ENCODE results near the gene ME3. TPM values are rescaled to one million over a fixed set of nuclear protein-coding genes. Genes with fewer than 3 reads are reported as not detected.

Gene ME3
- polyA plus RNA-seq, 4 donors = 5.1 to 21.4 (median 7.3) TPM

DNA sequence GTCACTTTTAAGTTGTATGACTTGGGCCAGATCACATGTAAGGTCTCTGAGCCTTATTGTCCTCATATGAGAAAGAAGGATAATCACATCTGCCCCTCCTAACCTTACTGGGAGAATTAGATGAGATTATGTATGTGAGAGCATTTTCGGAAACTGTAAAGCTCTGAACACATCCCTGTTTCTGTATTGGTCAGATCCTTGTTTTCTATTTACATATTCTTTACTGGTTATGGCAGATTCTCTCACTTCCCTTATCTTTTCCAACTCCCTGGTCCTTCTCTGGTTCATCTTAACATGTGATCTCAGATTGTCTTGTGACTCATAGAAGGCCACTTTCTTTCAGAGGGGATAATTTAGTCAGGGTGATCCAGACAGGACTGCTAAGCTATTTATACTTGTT lies 255.9 kb downstream of the ME3 start:
- DNase-seq = peak in 1 of 2 donors; percentile 16
- Histone ChIP-seq H3K27me3 (ENCODE audit: control insufficient read depth in 3 of 3, insufficient read depth in 3 of 3, low read length in 3 of 3) (no peaks in the 10 kb centered on the region), H3K4me3 (ENCODE audit: low read depth in 1 of 3, low read length in 3 of 3) (no peak overlapping the region), H3K27ac (ENCODE audit: low read depth in 1 of 3, low read length in 2 of 3) (no peak overlapping the region), H3K36me3 (ENCODE audit: control insufficient read depth in 3 of 3, insufficient read depth in 2 of 3, low read depth in 1 of 3, low read length in 3 of 3) (peaks cover 0 to 3% (median 0%) of the 10 kb centered on the region in 3 donors), H3K4me1 (ENCODE audit: control insufficient read depth in 3 of 3, insufficient read depth in 2 of 3, low read depth in 1 of 3, low read length in 2 of 3) (no peaks in the 10 kb centered on the region), H3K9me3 (ENCODE audit: control insufficient read depth in 2 of 2, insufficient read depth in 1 of 2, low read depth in 1 of 2, low read length in 1 of 2) (no peaks in the 10 kb centered on the region)
- 91 to 93% (median 92%) methylated on average over 1 of the region's 1 CpG for WGBS, 3 donors
- no peak for FAIRE-seq

DNA sequence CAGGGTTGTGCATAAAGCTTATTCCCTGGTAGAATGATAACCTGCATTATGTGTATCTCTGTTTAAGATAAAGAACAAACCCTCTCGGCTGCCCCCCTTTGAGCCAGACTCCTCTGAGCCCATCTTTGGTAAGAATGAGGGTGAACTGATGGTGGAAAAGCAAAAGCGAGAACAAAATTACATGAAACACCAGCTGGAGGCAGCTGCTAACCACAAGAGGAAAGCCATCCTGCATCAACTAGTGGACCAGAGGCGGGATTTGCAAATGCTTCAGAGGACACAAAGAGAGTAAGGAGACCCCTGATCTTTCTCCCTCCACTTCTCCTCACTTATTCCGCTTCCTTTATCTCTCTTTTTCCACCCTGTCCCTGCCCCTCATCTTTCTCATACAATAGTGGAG lies 257.4 kb downstream of the ME3 start:
- no peak overlapping the region for H3K27ac ChIP-seq (ENCODE audit: low read depth in 1 of 3, low read length in 2 of 3)
- H3K36me3 ChIP-seq (ENCODE audit: control insufficient read depth in 3 of 3, insufficient read depth in 2 of 3, low read depth in 1 of 3, low read length in 3 of 3) = peaks cover 0 to 3% (median 0%) of the 10 kb centered on the region in 3 donors
- H3K4me1 ChIP-seq (ENCODE audit: control insufficient read depth in 3 of 3, insufficient read depth in 2 of 3, low read depth in 1 of 3, low read length in 2 of 3) = no peaks in the 10 kb centered on the region
- FAIRE-seq (no peak), DNase-seq (no peak)
- 64 to 83% (median 74%) methylated on average over 4 of the region's 4 CpGs for WGBS, 3 donors
- no peaks in the 10 kb centered on the region for H3K27me3 ChIP-seq (ENCODE audit: control insufficient read depth in 3 of 3, insufficient read depth in 3 of 3, low read length in 3 of 3)
- no peak overlapping the region for H3K4me3 ChIP-seq (ENCODE audit: low read depth in 1 of 3, low read length in 3 of 3)
- H3K9me3 ChIP-seq (ENCODE audit: control insufficient read depth in 2 of 2, insufficient read depth in 1 of 2, low read depth in 1 of 2, low read length in 1 of 2) = no peaks in the 10 kb centered on the region

DNA sequence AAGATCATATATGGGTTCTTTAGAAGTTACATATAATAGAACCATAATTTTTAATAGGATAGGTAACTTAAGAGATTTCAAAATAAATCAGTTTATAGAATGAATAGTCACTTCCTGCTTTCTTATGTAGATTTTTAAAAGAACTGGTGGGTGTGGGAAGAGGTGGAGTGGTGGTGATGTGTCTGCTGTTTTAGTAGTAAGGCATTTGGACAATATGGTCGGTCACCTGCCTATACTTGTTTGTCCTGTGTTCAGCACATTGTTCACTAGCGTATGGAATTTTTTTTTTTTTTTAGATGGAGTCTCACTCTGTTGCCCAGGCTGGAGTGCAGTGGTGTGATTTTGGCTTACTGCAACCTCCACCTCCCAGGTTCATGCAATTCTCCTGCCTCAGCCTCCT lies 258.4 kb downstream of the ME3 start:
- WGBS, 3 donors = 88 to 98% (median 95%) methylated on average over 2 of the region's 2 CpGs
- no peak for DNase-seq
- no peak overlapping the region for H3K4me3 ChIP-seq (ENCODE audit: low read depth in 1 of 3, low read length in 3 of 3)

DNA sequence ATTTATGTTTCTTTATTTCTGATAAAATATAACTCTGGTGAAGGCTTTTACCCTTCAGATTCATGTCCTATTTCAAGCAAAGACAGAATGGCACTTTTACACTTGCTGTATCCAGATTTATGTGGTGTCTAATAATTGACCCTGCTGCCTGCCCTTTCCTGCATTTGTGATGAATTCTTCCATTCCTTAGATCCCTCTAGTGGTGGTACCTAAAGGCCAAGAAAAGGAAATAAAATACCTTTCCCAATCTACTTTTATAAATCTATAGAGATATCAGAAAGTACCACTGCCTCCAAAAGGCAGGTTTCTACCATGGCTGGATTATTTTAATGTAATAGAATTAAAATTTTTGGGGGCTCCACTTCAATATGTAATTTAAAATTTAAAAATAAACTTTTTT lies 263.6 kb downstream of the ME3 start:
- H3K27ac ChIP-seq (ENCODE audit: low read depth in 1 of 3, low read length in 2 of 3) = no peak overlapping the region
- DNase-seq (no peak), FAIRE-seq (no peak)
- no peaks in the 10 kb centered on the region for H3K9me3 ChIP-seq (ENCODE audit: control insufficient read depth in 2 of 2, insufficient read depth in 1 of 2, low read depth in 1 of 2, low read length in 1 of 2)
- no peaks in the 10 kb centered on the region for H3K27me3 ChIP-seq (ENCODE audit: control insufficient read depth in 3 of 3, insufficient read depth in 3 of 3, low read length in 3 of 3)
- no peaks in the 10 kb centered on the region for H3K4me1 ChIP-seq (ENCODE audit: control insufficient read depth in 3 of 3, insufficient read depth in 2 of 3, low read depth in 1 of 3, low read length in 2 of 3)
- no peak overlapping the region for H3K4me3 ChIP-seq (ENCODE audit: low read depth in 1 of 3, low read length in 3 of 3)
- H3K36me3 ChIP-seq (ENCODE audit: control insufficient read depth in 3 of 3, insufficient read depth in 2 of 3, low read depth in 1 of 3, low read length in 3 of 3) = peaks cover 0 to 3% (median 0%) of the 10 kb centered on the region in 3 donors

More for the DNA sequence above, 258.4 kb downstream of the ME3 start:
- no peaks in the 10 kb centered on the region for H3K27me3 ChIP-seq (ENCODE audit: control insufficient read depth in 3 of 3, insufficient read depth in 3 of 3, low read length in 3 of 3)
- peaks cover 0 to 3% (median 0%) of the 10 kb centered on the region in 3 donors for H3K36me3 ChIP-seq (ENCODE audit: control insufficient read depth in 3 of 3, insufficient read depth in 2 of 3, low read depth in 1 of 3, low read length in 3 of 3)
- FAIRE-seq = no peak
- no peak overlapping the region for H3K27ac ChIP-seq (ENCODE audit: low read depth in 1 of 3, low read length in 2 of 3)
- no peaks in the 10 kb centered on the region for H3K4me1 ChIP-seq (ENCODE audit: control insufficient read depth in 3 of 3, insufficient read depth in 2 of 3, low read depth in 1 of 3, low read length in 2 of 3)
- H3K9me3 ChIP-seq (ENCODE audit: control insufficient read depth in 2 of 2, insufficient read depth in 1 of 2, low read depth in 1 of 2, low read length in 1 of 2) = no peaks in the 10 kb centered on the region

DNA sequence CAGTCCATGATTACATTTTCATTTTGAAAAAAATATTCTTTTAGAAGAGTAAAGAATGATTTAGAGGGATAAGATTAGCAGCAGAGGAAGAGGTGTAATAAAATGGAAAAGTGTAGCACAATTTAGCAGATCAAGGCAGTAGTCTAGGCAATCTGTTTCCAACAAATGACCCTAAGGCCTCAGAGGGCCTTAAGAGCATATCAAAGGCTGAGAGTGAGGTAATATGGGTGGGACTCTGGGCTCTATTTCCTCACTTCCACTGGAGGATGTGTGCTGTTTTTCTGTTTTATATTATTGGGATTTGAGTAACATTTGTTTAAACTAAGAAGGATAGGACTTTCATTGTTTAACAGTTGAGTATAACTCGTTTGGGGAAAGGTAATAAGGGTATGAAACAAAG lies 269.0 kb downstream of the ME3 start:
- Histone ChIP-seq H3K4me3 (ENCODE audit: low read depth in 1 of 3, low read length in 3 of 3) (no peak overlapping the region), H3K4me1 (ENCODE audit: control insufficient read depth in 3 of 3, insufficient read depth in 2 of 3, low read depth in 1 of 3, low read length in 2 of 3) (no peaks in the 10 kb centered on the region), H3K27ac (ENCODE audit: low read depth in 1 of 3, low read length in 2 of 3) (no peak overlapping the region), H3K27me3 (ENCODE audit: control insufficient read depth in 3 of 3, insufficient read depth in 3 of 3, low read length in 3 of 3) (no peaks in the 10 kb centered on the region), H3K36me3 (ENCODE audit: control insufficient read depth in 3 of 3, insufficient read depth in 2 of 3, low read depth in 1 of 3, low read length in 3 of 3) (no peaks in the 10 kb centered on the region), H3K9me3 (ENCODE audit: control insufficient read depth in 2 of 2, insufficient read depth in 1 of 2, low read depth in 1 of 2, low read length in 1 of 2) (no peaks in the 10 kb centered on the region)
- WGBS, 3 donors = 53 to 68% (median 56%) methylated on average over 1 of the region's 1 CpG
- FAIRE-seq = no peak
- no peak for DNase-seq

DNA sequence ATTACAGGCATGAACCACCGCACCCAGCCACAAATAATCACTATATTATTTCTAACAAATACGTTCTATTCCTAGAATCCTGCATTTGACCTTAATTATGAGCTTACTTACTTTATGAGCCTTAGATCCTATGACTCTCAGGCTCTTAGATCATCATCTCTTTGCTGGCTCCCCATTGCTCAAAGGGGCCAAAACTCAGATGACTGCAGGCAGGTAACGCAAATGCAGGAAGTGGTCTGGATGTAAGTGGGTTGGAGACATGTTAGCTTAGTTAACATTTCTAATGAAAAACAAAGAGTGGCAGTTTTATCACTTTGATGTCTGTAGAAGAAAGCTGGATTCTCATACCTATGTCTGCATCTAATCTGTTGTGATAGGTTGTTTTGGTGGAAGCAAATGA lies 274.3 kb downstream of the ME3 start:
- Histone ChIP-seq H3K4me3 (ENCODE audit: low read depth in 1 of 3, low read length in 3 of 3) (no peak overlapping the region), H3K36me3 (ENCODE audit: control insufficient read depth in 3 of 3, insufficient read depth in 2 of 3, low read depth in 1 of 3, low read length in 3 of 3) (no peaks in the 10 kb centered on the region), H3K27ac (ENCODE audit: low read depth in 1 of 3, low read length in 2 of 3) (no peak overlapping the region), H3K9me3 (ENCODE audit: control insufficient read depth in 2 of 2, insufficient read depth in 1 of 2, low read depth in 1 of 2, low read length in 1 of 2) (no peaks in the 10 kb centered on the region), H3K4me1 (ENCODE audit: control insufficient read depth in 3 of 3, insufficient read depth in 2 of 3, low read depth in 1 of 3, low read length in 2 of 3) (no peaks in the 10 kb centered on the region), H3K27me3 (ENCODE audit: control insufficient read depth in 3 of 3, insufficient read depth in 3 of 3, low read length in 3 of 3) (no peaks in the 10 kb centered on the region)
- FAIRE-seq (no peak), DNase-seq (no peak)
- 85 to 95% (median 93%) methylated on average over 3 of the region's 3 CpGs for WGBS, 3 donors

DNA sequence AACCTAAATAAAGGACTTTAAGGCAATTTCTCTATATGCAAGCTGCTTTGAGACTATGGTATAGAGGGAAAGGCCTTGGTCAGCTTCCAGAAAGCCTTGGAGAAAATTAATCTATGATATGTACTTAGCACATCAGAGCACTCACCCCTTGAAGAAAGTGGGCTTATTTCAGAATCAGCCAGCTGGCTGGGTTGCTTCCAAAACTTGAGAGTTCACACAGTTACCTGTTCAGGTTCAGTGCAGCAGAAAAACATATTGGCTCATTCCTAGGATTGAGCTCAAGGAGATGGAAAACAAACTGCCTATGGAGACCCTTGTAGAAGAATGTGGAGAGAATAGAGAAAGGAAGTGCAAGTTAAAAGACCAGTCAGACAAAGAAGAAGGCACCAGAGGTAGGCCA lies 275.1 kb downstream of the ME3 start:
- FAIRE-seq = no peak
- no peaks in the 10 kb centered on the region for H3K4me1 ChIP-seq (ENCODE audit: control insufficient read depth in 3 of 3, insufficient read depth in 2 of 3, low read depth in 1 of 3, low read length in 2 of 3)
- no peaks in the 10 kb centered on the region for H3K27me3 ChIP-seq (ENCODE audit: control insufficient read depth in 3 of 3, insufficient read depth in 3 of 3, low read length in 3 of 3)
- H3K9me3 ChIP-seq (ENCODE audit: control insufficient read depth in 2 of 2, insufficient read depth in 1 of 2, low read depth in 1 of 2, low read length in 1 of 2) = no peaks in the 10 kb centered on the region
- H3K27ac ChIP-seq (ENCODE audit: low read depth in 1 of 3, low read length in 2 of 3) = no peak overlapping the region
- no peaks in the 10 kb centered on the region for H3K36me3 ChIP-seq (ENCODE audit: control insufficient read depth in 3 of 3, insufficient read depth in 2 of 3, low read depth in 1 of 3, low read length in 3 of 3)
- no peak for DNase-seq
- H3K4me3 ChIP-seq (ENCODE audit: low read depth in 1 of 3, low read length in 3 of 3) = no peak overlapping the region

DNA sequence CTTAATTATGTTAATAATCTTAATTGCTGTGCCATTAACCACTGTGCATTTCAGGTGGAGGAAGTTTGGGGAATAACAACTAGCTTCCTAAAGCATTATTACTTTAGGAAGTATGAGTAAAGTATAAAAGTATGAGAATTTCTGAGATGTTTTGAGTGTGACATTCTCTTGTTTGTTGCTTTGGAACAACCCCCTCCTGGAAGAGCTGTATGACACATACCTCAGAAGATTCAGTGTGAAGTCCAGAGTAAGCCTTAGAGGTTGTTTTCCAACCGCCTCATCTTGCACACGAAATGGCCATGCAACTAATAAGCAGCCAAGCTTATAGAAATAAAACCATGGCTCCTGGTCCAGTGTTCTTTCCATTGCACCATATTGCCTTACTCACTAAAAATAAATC lies 276.0 kb downstream of the ME3 start:
- H3K36me3 ChIP-seq (ENCODE audit: control insufficient read depth in 3 of 3, insufficient read depth in 2 of 3, low read depth in 1 of 3, low read length in 3 of 3) = no peaks in the 10 kb centered on the region
- H3K27me3 ChIP-seq (ENCODE audit: control insufficient read depth in 3 of 3, insufficient read depth in 3 of 3, low read length in 3 of 3) = no peaks in the 10 kb centered on the region
- no peaks in the 10 kb centered on the region for H3K4me1 ChIP-seq (ENCODE audit: control insufficient read depth in 3 of 3, insufficient read depth in 2 of 3, low read depth in 1 of 3, low read length in 2 of 3)
- no peak overlapping the region for H3K27ac ChIP-seq (ENCODE audit: low read depth in 1 of 3, low read length in 2 of 3)
- WGBS, 3 donors = 97 to 100% (median 98%) methylated on average over 2 of the region's 2 CpGs
- no peaks in the 10 kb centered on the region for H3K9me3 ChIP-seq (ENCODE audit: control insufficient read depth in 2 of 2, insufficient read depth in 1 of 2, low read depth in 1 of 2, low read length in 1 of 2)
- no peak for DNase-seq
- H3K4me3 ChIP-seq (ENCODE audit: low read depth in 1 of 3, low read length in 3 of 3) = no peak overlapping the region
- no peak for FAIRE-seq

DNA sequence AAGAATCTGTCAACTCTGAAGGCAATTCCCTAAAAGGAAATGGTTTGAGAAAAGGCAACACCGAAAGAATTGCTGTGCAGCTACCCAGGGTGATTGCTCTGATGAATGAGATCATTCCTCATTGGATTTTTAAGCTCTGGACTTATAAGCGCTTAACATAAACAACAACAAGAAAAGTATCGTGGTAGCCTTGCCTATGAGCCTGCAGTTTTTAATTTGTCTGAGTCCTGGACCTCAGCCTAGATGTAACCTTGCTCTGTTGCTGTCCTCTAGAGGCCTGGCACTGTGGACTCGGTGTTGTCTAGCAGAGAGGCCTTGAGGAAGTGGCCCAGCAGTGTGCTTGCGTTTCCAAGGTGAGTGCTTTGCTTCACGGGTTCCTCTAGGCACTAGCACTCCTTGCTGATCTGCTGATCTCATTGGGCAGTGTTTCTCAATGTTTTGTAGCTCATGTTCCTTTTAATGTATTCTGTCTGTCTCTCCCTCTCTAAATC lies 277.3 kb downstream of the ME3 start:
- no peaks in the 10 kb centered on the region for H3K27me3 ChIP-seq (ENCODE audit: control insufficient read depth in 3 of 3, insufficient read depth in 3 of 3, low read length in 3 of 3)
- 55 to 69% (median 65%) methylated on average over 6 of the region's 6 CpGs for WGBS, 3 donors
- no peaks in the 10 kb centered on the region for H3K36me3 ChIP-seq (ENCODE audit: control insufficient read depth in 3 of 3, insufficient read depth in 2 of 3, low read depth in 1 of 3, low read length in 3 of 3)
- no peaks in the 10 kb centered on the region for H3K4me1 ChIP-seq (ENCODE audit: control insufficient read depth in 3 of 3, insufficient read depth in 2 of 3, low read depth in 1 of 3, low read length in 2 of 3)
- H3K4me3 ChIP-seq (ENCODE audit: low read depth in 1 of 3, low read length in 3 of 3) = no peak overlapping the region
- FAIRE-seq = no peak
- no peak overlapping the region for H3K27ac ChIP-seq (ENCODE audit: low read depth in 1 of 3, low read length in 2 of 3)
- peak in 1 of 2 donors; percentile 11 for DNase-seq
- no peaks in the 10 kb centered on the region for H3K9me3 ChIP-seq (ENCODE audit: control insufficient read depth in 2 of 2, insufficient read depth in 1 of 2, low read depth in 1 of 2, low read length in 1 of 2)
